ENCODE results near the gene TMSB4X. TPM values are rescaled to one million over a fixed set of nuclear protein-coding genes. Genes with fewer than 3 reads are reported as not detected.
A peak's percentile ranks its signal among the peaks of the same experiment; 100 is the strongest.

TMSB4X gene
- polyA plus RNA-seq, 1 experiment = 6,551 TPM

DNA sequence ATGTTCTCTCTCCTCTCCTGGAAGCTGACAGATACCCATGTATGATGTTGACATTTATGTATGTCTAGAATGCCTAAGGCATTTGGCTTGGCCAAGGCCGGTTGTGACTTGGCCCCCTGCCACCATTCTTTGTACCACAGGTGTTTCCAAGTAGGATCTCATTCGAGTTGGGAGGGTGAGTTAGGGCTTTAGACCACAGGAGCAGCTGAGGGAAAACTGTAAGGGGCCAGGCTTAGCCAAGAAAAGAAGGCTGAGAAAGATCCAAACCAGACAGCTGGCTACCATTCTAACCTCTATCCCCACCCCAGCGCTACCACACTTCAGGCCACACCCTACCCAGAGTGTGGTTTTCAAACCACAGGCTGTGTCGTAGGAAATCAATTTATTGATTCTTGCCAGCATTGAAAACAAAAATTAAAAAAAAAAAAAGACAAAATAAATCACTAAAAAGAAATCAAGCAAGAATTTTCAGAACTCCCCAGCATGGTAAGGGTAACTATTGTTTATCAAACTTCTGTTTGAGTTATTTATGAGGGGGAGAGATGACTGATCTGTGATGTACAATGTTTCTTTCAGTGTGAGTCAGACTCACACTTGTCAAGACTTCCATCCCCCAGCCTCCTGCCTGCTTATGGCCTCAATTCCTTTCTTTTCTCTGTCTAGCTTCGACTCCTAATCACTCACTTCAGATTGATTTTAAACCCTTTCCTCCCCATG is 9.9 kb downstream of the TMSB4X start:
- no peak for DNase-seq (ENCODE audit: low read depth, low spot score)
- ChIA-PET CTCF (no interaction called here), POLR2A (no interaction called here)
- TF ChIP-seq, protein P1, sequence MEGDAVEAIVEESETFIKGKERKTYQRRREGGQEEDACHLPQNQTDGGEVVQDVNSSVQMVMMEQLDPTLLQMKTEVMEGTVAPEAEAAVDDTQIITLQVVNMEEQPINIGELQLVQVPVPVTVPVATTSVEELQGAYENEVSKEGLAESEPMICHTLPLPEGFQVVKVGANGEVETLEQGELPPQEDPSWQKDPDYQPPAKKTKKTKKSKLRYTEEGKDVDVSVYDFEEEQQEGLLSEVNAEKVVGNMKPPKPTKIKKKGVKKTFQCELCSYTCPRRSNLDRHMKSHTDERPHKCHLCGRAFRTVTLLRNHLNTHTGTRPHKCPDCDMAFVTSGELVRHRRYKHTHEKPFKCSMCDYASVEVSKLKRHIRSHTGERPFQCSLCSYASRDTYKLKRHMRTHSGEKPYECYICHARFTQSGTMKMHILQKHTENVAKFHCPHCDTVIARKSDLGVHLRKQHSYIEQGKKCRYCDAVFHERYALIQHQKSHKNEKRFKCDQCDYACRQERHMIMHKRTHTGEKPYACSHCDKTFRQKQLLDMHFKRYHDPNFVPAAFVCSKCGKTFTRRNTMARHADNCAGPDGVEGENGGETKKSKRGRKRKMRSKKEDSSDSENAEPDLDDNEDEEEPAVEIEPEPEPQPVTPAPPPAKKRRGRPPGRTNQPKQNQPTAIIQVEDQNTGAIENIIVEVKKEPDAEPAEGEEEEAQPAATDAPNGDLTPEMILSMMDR (IDR thresholded peaks at IDR 0.05; ENCODE audit: low read depth, low read length) = no peak
- H3K9me3 ChIP-seq (ENCODE audit: control insufficient read depth, insufficient read depth, low read length) = no peaks in the 10 kb centered on the region
- H3K27ac ChIP-seq (ENCODE audit: low read depth, low read length) = peak overlapping the region; percentile 31
- H3K4me3 ChIP-seq (ENCODE audit: low read depth, low read length) = no peak overlapping the region
- H3K27me3 ChIP-seq (ENCODE audit: control insufficient read depth, insufficient read depth, low read length) = no peaks in the 10 kb centered on the region

DNA sequence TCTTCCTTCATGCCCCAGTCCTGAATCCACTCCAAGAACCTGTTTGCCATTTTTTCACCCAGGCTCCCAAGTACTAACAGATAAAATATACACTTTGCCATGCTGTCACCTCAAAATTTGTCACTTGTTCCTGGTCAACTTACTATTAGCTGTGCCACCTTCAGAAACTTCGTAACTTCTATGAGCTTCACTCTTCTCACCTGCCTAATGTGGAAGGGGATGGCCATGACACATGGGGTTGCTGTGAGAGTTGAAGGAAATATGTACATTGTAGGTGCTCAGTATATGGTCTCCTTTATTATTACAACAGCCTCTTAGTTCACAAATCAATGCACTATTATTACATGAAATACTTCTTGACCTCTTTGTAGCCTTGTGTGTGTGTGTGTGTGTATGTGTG is 10.4 kb downstream of the TMSB4X start:
- H3K9me3 ChIP-seq (ENCODE audit: control insufficient read depth, insufficient read depth, low read length) = no peaks in the 10 kb centered on the region
- no peak for DNase-seq (ENCODE audit: low read depth, low spot score)
- no peaks in the 10 kb centered on the region for H3K27me3 ChIP-seq (ENCODE audit: control insufficient read depth, insufficient read depth, low read length)
- CTCF ChIA-PET = no interaction called here
- no peak overlapping the region for H3K4me3 ChIP-seq (ENCODE audit: low read depth, low read length)
- TF ChIP-seq, protein P1 (IDR thresholded peaks at IDR 0.05; ENCODE audit: low read depth, low read length) = no peak
- POLR2A ChIA-PET = interaction anchor here (0.7 kb wide), 1 partner anchor 736 kb away, joined by 3 read pairs; no protein-coding TSS in a partner anchor
- peak overlapping the region; percentile 31 for H3K27ac ChIP-seq (ENCODE audit: low read depth, low read length)

DNA sequence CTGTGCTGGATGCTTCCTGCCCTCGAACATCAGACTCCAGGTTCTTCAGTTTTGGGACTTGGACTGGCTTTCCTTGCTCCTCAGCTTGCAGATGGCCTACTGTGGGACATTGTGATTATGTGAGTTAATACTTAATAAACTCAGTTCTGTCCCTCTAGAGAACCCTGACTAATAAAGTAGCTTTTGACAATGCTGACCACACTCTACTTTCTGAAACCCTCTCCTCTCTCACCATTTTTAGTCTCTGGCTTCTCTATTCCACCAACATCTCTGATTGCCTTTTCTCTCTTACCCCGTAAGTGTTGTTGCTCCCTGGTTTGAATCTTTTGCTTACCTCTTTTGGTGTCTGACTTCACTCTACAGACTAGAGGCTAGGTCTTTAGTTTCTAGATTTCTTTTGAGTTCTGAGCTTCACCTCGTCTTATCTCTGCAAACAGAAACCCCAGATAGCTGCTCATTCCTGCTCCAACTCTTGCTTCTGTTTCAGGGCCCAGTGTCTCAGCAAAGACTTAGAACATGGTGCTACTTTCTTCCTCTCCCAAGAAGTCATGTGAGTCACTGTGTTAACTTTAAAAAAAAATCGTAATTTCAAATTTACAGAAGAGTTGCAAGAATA is 11.4 kb downstream of the TMSB4X start:
- DNase-seq (ENCODE audit: low read depth, low spot score) = no peak
- POLR2A ChIA-PET = interaction anchor here (0.7 kb wide), 2 partner anchors 13 to 735 kb away, joined by 3 read pairs; no protein-coding TSS in a partner anchor
- CTCF ChIA-PET = interaction anchor here (0.7 kb wide), 1 partner anchor 39 kb away, joined by 3 read pairs; no protein-coding TSS in a partner anchor

DNA sequence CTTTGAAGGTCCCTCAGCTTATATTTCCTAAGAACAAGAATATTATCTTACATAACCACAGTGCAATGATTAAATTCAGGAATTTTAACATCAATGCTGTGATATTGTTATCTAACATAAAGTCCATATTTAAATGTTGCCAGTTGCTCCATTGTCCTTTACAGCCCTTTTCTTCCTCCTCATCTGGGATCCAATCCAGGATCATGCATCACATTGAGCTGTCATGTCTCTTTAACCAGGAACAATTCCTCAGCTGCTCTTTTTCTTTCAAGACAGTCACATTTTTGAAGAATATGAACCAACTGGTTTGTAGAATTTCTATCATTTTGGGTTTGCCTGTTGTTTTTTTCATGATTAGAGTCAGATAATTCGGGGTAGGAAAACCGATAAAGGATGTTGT is 12.0 kb downstream of the TMSB4X start:
- Histone ChIP-seq H3K27ac (ENCODE audit: low read depth, low read length) (no peak overlapping the region), H3K27me3 (ENCODE audit: control insufficient read depth, insufficient read depth, low read length) (no peaks in the 10 kb centered on the region), H3K4me3 (ENCODE audit: low read depth, low read length) (no peak overlapping the region), H3K9me3 (ENCODE audit: control insufficient read depth, insufficient read depth, low read length) (no peaks in the 10 kb centered on the region)
- TF ChIP-seq, protein P1 (IDR thresholded peaks at IDR 0.05; ENCODE audit: low read depth, low read length) = no peak
- ChIA-PET POLR2A (interaction anchor here (0.5 kb wide), 1 partner anchor 10 kb away, joined by 3 read pairs; no protein-coding TSS in a partner anchor), CTCF (interaction anchor here (0.7 kb wide), 1 partner anchor 40 kb away, joined by 3 read pairs; no protein-coding TSS in a partner anchor)
- no peak for DNase-seq (ENCODE audit: low read depth, low spot score)

More for the DNA sequence above, 11.4 kb downstream of the TMSB4X start:
- Histone ChIP-seq H3K27ac (ENCODE audit: low read depth, low read length) (no peak overlapping the region), H3K9me3 (ENCODE audit: control insufficient read depth, insufficient read depth, low read length) (no peaks in the 10 kb centered on the region), H3K27me3 (ENCODE audit: control insufficient read depth, insufficient read depth, low read length) (no peaks in the 10 kb centered on the region), H3K4me3 (ENCODE audit: low read depth, low read length) (no peak overlapping the region)
- TF ChIP-seq, protein P1 (IDR thresholded peaks at IDR 0.05; ENCODE audit: low read depth, low read length) = no peak

DNA sequence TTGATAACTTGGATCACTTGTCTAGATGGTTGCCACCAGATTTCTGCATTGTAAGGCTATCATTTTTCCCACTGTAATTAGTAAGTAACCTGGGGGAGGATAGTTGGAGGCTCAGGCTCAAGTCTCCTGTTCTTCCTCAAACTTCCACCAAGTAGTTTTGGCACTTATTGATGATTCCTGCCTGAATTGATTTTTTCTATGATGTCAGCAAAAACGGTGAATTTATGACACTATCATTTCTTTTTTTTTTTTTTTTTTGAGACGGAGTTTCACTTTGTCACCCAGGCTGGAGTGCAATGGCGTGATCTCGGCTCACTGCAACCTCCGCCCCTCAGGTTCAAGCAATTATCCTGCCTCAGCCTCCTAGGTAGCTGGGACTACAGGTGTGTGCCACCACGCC is 12.4 kb downstream of the TMSB4X start:
- ChIA-PET CTCF (no interaction called here), POLR2A (interaction anchor here (0.5 kb wide), 1 partner anchor 11 kb away, joined by 3 read pairs; no protein-coding TSS in a partner anchor)
- TF ChIP-seq, protein P1 (IDR thresholded peaks at IDR 0.05; ENCODE audit: low read depth, low read length) = no peak
- H3K27ac ChIP-seq (ENCODE audit: low read depth, low read length) = no peak overlapping the region
- no peak overlapping the region for H3K4me3 ChIP-seq (ENCODE audit: low read depth, low read length)
- DNase-seq (ENCODE audit: low read depth, low spot score) = no peak
- H3K9me3 ChIP-seq (ENCODE audit: control insufficient read depth, insufficient read depth, low read length) = no peaks in the 10 kb centered on the region
- H3K27me3 ChIP-seq (ENCODE audit: control insufficient read depth, insufficient read depth, low read length) = no peaks in the 10 kb centered on the region

Data from AG04450 (cell line).